Measurements from ENCODE around the gene ARGFX.
A peak's percentile ranks its signal among the peaks of the same experiment; 100 is the strongest.
"Not testable (repeated sequence)": the region's sequence is repeated elsewhere in the genome, so short reads cannot be mapped to it uniquely, and the experiment has no call there.

Gene ARGFX

GRCh38 chr3:121581691-121582090 lies 13.9 kb downstream of the ARGFX start:
- DNase-seq = no peak
- TF ChIP-seq GATA1 (IDR thresholded peaks at IDR 0.05; ENCODE audit: low read depth, low read length) (no peak), POLR2A (IDR thresholded peaks at IDR 0.05; ENCODE audit: low read length) (no peak)

GRCh38 chr3:121584418-121584817 lies 16.7 kb downstream of the ARGFX start:
- TF ChIP-seq POLR2A (IDR thresholded peaks at IDR 0.05; ENCODE audit: low read length) = no peak
- no peak for TF ChIP-seq GATA1 (IDR thresholded peaks at IDR 0.05; ENCODE audit: low read depth, low read length)
- DNase-seq = no peak

- no peak for DNase-seq
Measured at GRCh38 chr3:121592856-121593702, 25.3 kb downstream of the ARGFX start, which contains the start of gene FBXO40. FBXO40 (plus strand) TSS chr3:121593379; CDS start chr3:121620576, 27,197 bp downstream.

GRCh38 chr3:121593806-121594205 lies 26.1 kb downstream of the ARGFX start:
- DNase-seq = not testable (repeated sequence)

More at GRCh38 chr3:121592856-121593702, 25.3 kb downstream of the ARGFX start, which contains the start of gene FBXO40:
- no peak for TF ChIP-seq POLR2A (IDR thresholded peaks at IDR 0.05; ENCODE audit: low read length)
- TF ChIP-seq GATA1 (IDR thresholded peaks at IDR 0.05; ENCODE audit: low read depth, low read length) = no peak

GRCh38 chr3:121594850-121595249 lies 27.1 kb downstream of the ARGFX start:
- no peak for DNase-seq
- TF ChIP-seq GATA1 (IDR thresholded peaks at IDR 0.05; ENCODE audit: low read depth, low read length) (no peak), POLR2A (IDR thresholded peaks at IDR 0.05; ENCODE audit: low read length) (no peak)

- no peak for TF ChIP-seq GATA1 (IDR thresholded peaks at IDR 0.05; ENCODE audit: low read depth, low read length)
- no peak for TF ChIP-seq POLR2A (IDR thresholded peaks at IDR 0.05; ENCODE audit: low read length)
Measured at GRCh38 chr3:121595765-121596406, 28.1 kb downstream of the ARGFX start.

GRCh38 chr3:121598564-121598963 lies 30.8 kb downstream of the ARGFX start:
- TF ChIP-seq POLR2A (IDR thresholded peaks at IDR 0.05; ENCODE audit: low read length) (no peak), GATA1 (IDR thresholded peaks at IDR 0.05; ENCODE audit: low read depth, low read length) (no peak)
- DNase-seq = no peak

More at GRCh38 chr3:121595765-121596406, 28.1 kb downstream of the ARGFX start:
- no peak for DNase-seq

GRCh38 chr3:121599900-121600299 lies 32.2 kb downstream of the ARGFX start:
- not testable (repeated sequence) for DNase-seq

GRCh38 chr3:121601212-121601812 lies 33.6 kb downstream of the ARGFX start:
- no peak for DNase-seq

GRCh38 chr3:121604759-121605158 lies 37.0 kb downstream of the ARGFX start:
- no peak for TF ChIP-seq GATA1 (IDR thresholded peaks at IDR 0.05; ENCODE audit: low read depth, low read length)
- TF ChIP-seq POLR2A (IDR thresholded peaks at IDR 0.05; ENCODE audit: low read length) = no peak
- DNase-seq = no peak

More at GRCh38 chr3:121601212-121601812, 33.6 kb downstream of the ARGFX start:
- no peak for TF ChIP-seq POLR2A (IDR thresholded peaks at IDR 0.05; ENCODE audit: low read length)

GRCh38 chr3:121606106-121606505 lies 38.4 kb downstream of the ARGFX start:
- TF ChIP-seq POLR2A (IDR thresholded peaks at IDR 0.05; ENCODE audit: low read length) (no peak), GATA1 (IDR thresholded peaks at IDR 0.05; ENCODE audit: low read depth, low read length) (no peak)
- DNase-seq = peak in 1 of 2 experiments; percentile 35

All from erythroblast (primary cell).